H1 (cell line): Measurements from ENCODE around the gene PAX5. TPM values are rescaled to one million over a fixed set of nuclear protein-coding genes. Genes with fewer than 3 reads are reported as not detected.

Source experiments
- CTCF ChIA-PET: fragments of 300-600 bp; sonication (Branson Sonifier 250); formaldehyde crosslinking; loops from one replicate; lab custom pipeline; 2021; ENCODE audit not compliant: partially characterized antibody; lab: Charles Lee
- POLR2A ChIA-PET: fragments of 300-600 bp; sonication (Branson Sonifier 250); formaldehyde crosslinking; loops from one replicate; lab custom pipeline; 2021; ENCODE audit warnings: inconsistent platforms; ENCODE audit not compliant: partially characterized antibody; lab: Charles Lee
- DNase-seq, 2 experiments: peaks; one replicate each; pipeline versions ENCODE4 v3.0.0 to v3.0.0-alpha.2; 2010 to 2022; ENCODE audit warnings: low spot score in 2 of 2, low read depth in 1 of 2, mixed read lengths in 1 of 2
- FAIRE-seq: peaks from 2 replicates; lab custom pipeline; 2011; peaks lifted over from hg19 to GRCh38; lab: Jason Lieb, UNC
- H2AFZ ChIP-seq: 2 replicates; pipeline ENCODE4 v1.8.1; 2012; ENCODE audit warnings: low read length, inconsistent platforms
- H2AK5ac ChIP-seq: 2 replicates; pipeline ENCODE4 v1.6.1; 2013; ENCODE audit warnings: low read depth, low read length
- H2BK120ac ChIP-seq: replicated peaks from 2 replicates; pipeline ENCODE3; 2013; ENCODE audit warnings: low read depth, low read length, inconsistent platforms
- H2BK12ac ChIP-seq: 2 replicates; pipeline ENCODE4 v1.6.1; 2013; ENCODE audit warnings: low read depth, low read length
- H2BK15ac ChIP-seq: 2 replicates; pipeline ENCODE4 v1.6.1; 2013; ENCODE audit warnings: low read length
- H2BK20ac ChIP-seq: 2 replicates; pipeline ENCODE4 v1.6.1; 2013; ENCODE audit warnings: low read length
- H2BK5ac ChIP-seq: 2 replicates; pipeline ENCODE4 v1.6.1; 2013; ENCODE audit warnings: low read depth, low read length
- H3K14ac ChIP-seq: 2 replicates; pipeline ENCODE4 v1.6.1; 2013; ENCODE audit warnings: inconsistent platforms; ENCODE audit not compliant: insufficient read length
- H3K18ac ChIP-seq: 2 replicates; pipeline ENCODE4 v1.6.1; 2013; ENCODE audit warnings: low read length; ENCODE audit errors: extremely low read depth
- H3K23ac ChIP-seq: 2 replicates; pipeline ENCODE4 v1.6.1; 2013; ENCODE audit warnings: inconsistent platforms; ENCODE audit not compliant: insufficient read length
- H3K23me2 ChIP-seq: 2 replicates; pipeline ENCODE4 v1.6.1; 2013; ENCODE audit warnings: low read depth, low read length
- H3K27ac ChIP-seq: 2 replicates; pipeline ENCODE4 v1.6.1; 2011; ENCODE audit warnings: low read depth, low read length, inconsistent platforms
- H3K27me3 ChIP-seq, 4 experiments: replicated peaks in 1 of 4; 1 replicate in 1 of 4; 2 replicates in 3 of 4; pipeline versions ENCODE4 v1.6.1 to v1.8.1; 2011 to 2013; ENCODE audit warnings: low read length in 3 of 4, mild to moderate bottlenecking in 3 of 4, inconsistent platforms in 2 of 4, mixed read lengths in 2 of 4, moderate library complexity in 1 of 4; ENCODE audit not compliant: control insufficient read depth in 3 of 4, insufficient read depth in 3 of 4; ENCODE audit errors: extremely low read depth in 1 of 4
- H3K36me3 ChIP-seq, 4 experiments: 2 replicates each; pipeline versions ENCODE4 v1.6.1 to v1.8.1; 2011 to 2013; ENCODE audit warnings: mild to moderate bottlenecking in 4 of 4, low read length in 3 of 4, moderate library complexity in 2 of 4, control low read depth in 1 of 4, inconsistent platforms in 1 of 4; ENCODE audit not compliant: insufficient read depth in 4 of 4, control insufficient read depth in 2 of 4
- H3K4ac ChIP-seq: replicated peaks from 2 replicates; pipeline ENCODE3; 2013; ENCODE audit warnings: low read length, low read depth, mixed read lengths, inconsistent platforms; ENCODE audit not compliant: insufficient read length
- H3K4me1 ChIP-seq, 4 experiments: replicated peaks in 1 of 4; 1 replicate in 1 of 4; 2 replicates in 3 of 4; pipeline versions ENCODE4 v1.6.1 to v1.8.1; 2011 to 2013; ENCODE audit warnings: low read length in 3 of 4, inconsistent platforms in 2 of 4, mixed read lengths in 1 of 4; ENCODE audit not compliant: insufficient read depth in 4 of 4, control insufficient read depth in 3 of 4
- H3K4me2 ChIP-seq, 2 experiments: 2 replicates each; pipeline versions ENCODE4 v1.6.1 to v1.8.1; 2011 to 2013; ENCODE audit warnings: low read depth in 2 of 2, low read length in 2 of 2, control low read depth in 1 of 2, inconsistent platforms in 1 of 2, mild to moderate bottlenecking in 1 of 2; ENCODE audit not compliant: insufficient read depth in 1 of 2
- H3K4me3 ChIP-seq, 4 experiments: fragments of 200-600, 300-600 bp in 1 of 4; sonication (generic), shearing (Covaris generic), sonication (Bioruptor Twin) in 1 of 4; 2 replicates each; pipeline versions ENCODE4 v1.5.1 to v1.8.1; 2011 to 2016; ENCODE audit warnings: low read length in 4 of 4, low read depth in 3 of 4, control low read depth in 2 of 4, inconsistent platforms in 2 of 4, mild to moderate bottlenecking in 2 of 4, mixed read lengths in 1 of 4, moderate library complexity in 1 of 4; ENCODE audit not compliant: insufficient read depth in 2 of 4; ENCODE audit errors: extremely low read depth in 1 of 4
- H3K56ac ChIP-seq: replicated peaks from 2 replicates; pipeline ENCODE3; 2013; ENCODE audit warnings: low read depth, mild to moderate bottlenecking, mixed read lengths, low read length, inconsistent platforms; ENCODE audit not compliant: insufficient read length
- H3K79me1 ChIP-seq: 2 replicates; pipeline ENCODE4 v1.6.1; 2013; ENCODE audit warnings: low read depth, low read length, control low read depth
- H3K79me2 ChIP-seq, 2 experiments: 2 replicates each; pipeline versions ENCODE4 v1.6.1 to v1.8.1; 2012 to 2013; ENCODE audit warnings: low read length in 2 of 2, mild to moderate bottlenecking in 2 of 2, inconsistent platforms in 1 of 2; ENCODE audit not compliant: insufficient read depth in 2 of 2, control insufficient read depth in 1 of 2
- H3K9ac ChIP-seq, 4 experiments: replicated peaks in 1 of 4; 1 replicate in 1 of 4; 2 replicates in 3 of 4; pipeline versions ENCODE4 v1.6.1 to v1.8.1; 2011 to 2013; ENCODE audit warnings: low read depth in 3 of 4, low read length in 3 of 4, control low read depth in 2 of 4, mild to moderate bottlenecking in 2 of 4, moderate library complexity in 2 of 4, inconsistent platforms in 1 of 4; ENCODE audit errors: extremely low read depth in 1 of 4
- H3K9me3 ChIP-seq, 2 experiments: 2 replicates each; pipeline versions ENCODE4 v1.6.1 to v1.8.1; 2012 to 2013; ENCODE audit warnings: mild to moderate bottlenecking in 2 of 2, moderate library complexity in 2 of 2, control low read depth in 1 of 2, inconsistent platforms in 1 of 2, low read depth in 1 of 2, low read length in 1 of 2, mixed read lengths in 1 of 2; ENCODE audit not compliant: insufficient read depth in 2 of 2
- H4K20me1 ChIP-seq, 2 experiments: replicated peaks in 1 of 2; 2 replicates each; pipeline versions ENCODE3 to v1.8.1; 2011 to 2013; ENCODE audit warnings: inconsistent platforms in 2 of 2, low read length in 2 of 2, mild to moderate bottlenecking in 1 of 2; ENCODE audit not compliant: insufficient read depth in 2 of 2, control insufficient read depth in 1 of 2
- H4K5ac ChIP-seq: 2 replicates; pipeline ENCODE4 v1.6.1; 2013; ENCODE audit warnings: low read length, low read depth, mixed read lengths, inconsistent platforms; ENCODE audit not compliant: insufficient read length
- H4K8ac ChIP-seq: 2 replicates; pipeline ENCODE4 v1.8.0; 2013; ENCODE audit warnings: mild to moderate bottlenecking, moderate library complexity, low read length, inconsistent platforms; ENCODE audit not compliant: insufficient read depth; ENCODE audit errors: extremely low read depth
- H4K91ac ChIP-seq: replicated peaks from 2 replicates; pipeline ENCODE3; 2013; ENCODE audit warnings: low read length, mixed read lengths, inconsistent platforms; ENCODE audit not compliant: insufficient read length
- CREB1 ChIP-seq: IDR thresholded peaks from 2 replicates; pipeline ENCODE4 v1.6.1; 2012; ENCODE audit warnings: inconsistent platforms
- JUN ChIP-seq: IDR thresholded peaks from 2 replicates; pipeline ENCODE4 v1.6.1; 2011; ENCODE audit warnings: low read depth, mild to moderate bottlenecking, improper control_type of control experiment, low read length
- MAX ChIP-seq: IDR thresholded peaks from 2 replicates; pipeline ENCODE4 v1.6.1; 2012; ENCODE audit warnings: inconsistent platforms
- NRF1 ChIP-seq: IDR thresholded peaks from 2 replicates; pipeline ENCODE4 v1.6.1; 2011; ENCODE audit warnings: mild to moderate bottlenecking, low read depth, low read length, improper control_type of control experiment
- POLR2AphosphoS5 ChIP-seq: IDR thresholded peaks from 2 replicates; pipeline ENCODE4 v1.6.1; 2011; ENCODE audit warnings: low read depth, low read length
- RNF2 ChIP-seq: fragments of 200-900, 300-1000 bp; sonication (generic); IDR thresholded peaks from 2 replicates; pipeline ENCODE4 v1.7.1; 2016; ENCODE audit warnings: borderline replicate concordance, low read depth, mild to moderate bottlenecking, antibody characterized with exemption, low read length; ENCODE audit not compliant: poor library complexity, severe bottlenecking; ENCODE audit errors: missing control alignments
- TAF1 ChIP-seq: IDR thresholded peaks from 2 replicates; pipeline ENCODE4 v1.6.1; 2011; ENCODE audit warnings: mild to moderate bottlenecking, low read depth, low read length
- TEAD4 ChIP-seq: IDR thresholded peaks from 2 replicates; pipeline ENCODE4 v1.6.1; 2012; ENCODE audit warnings: low read depth, low read length, inconsistent platforms, mixed read lengths
- WGBS, 2 experiments: shearing (Covaris generic) in 1 of 2; methylation state at CpG; one replicate each; pipeline versions ENCODE4 v1.1.6 to v1.1.7; 2013 to 2015; ENCODE audit warnings: low lambda C conversion rate in 2 of 2, mixed read lengths in 2 of 2, inconsistent platforms in 1 of 2, low coverage in 1 of 2, missing lambda C conversion rate in 1 of 2; ENCODE audit not compliant: insufficient replicate concordance in 2 of 2, insufficient coverage in 1 of 2, insufficient read length in 1 of 2; ENCODE audit errors: extremely low coverage in 1 of 2, missing lambda C conversion rate in 1 of 2; 5-methylcytosine and 5-hydroxymethylcytosine counted together
- polyA plus RNA-seq, 7 experiments: library from polyadenylated mRNA; depleted of rRNA in 3 of 7; stranded (reverse) in 5 of 7; unstranded in 2 of 7; fragments of >200 nt in 5 of 7; fragments of 200-250 nt in 2 of 7; gene quantifications; 1 replicate in 5 of 7; 2 replicates in 1 of 7; 4 replicates in 1 of 7; pipeline versions ENCODE4 v1.2.1 to v1.2.3, GENCODE V29; 2011 to 2013; ENCODE audit warnings: missing spikeins in 2 of 7, mixed read lengths in 2 of 7
- total RNA-seq: library from RNA; stranded (reverse); fragmentation: NEBNext Ultra II Directional; extraction: Animal tissue kit (Norgen Biotek cat#: 25700); gene quantifications from 2 replicates; pipeline ENCODE4 v1.2.1, GENCODE V29; 2021

The PAX5 gene
- total and polyA plus RNA-seq, 2 of the 8 experiments (the other 6 are each of a cell fraction or from before 2014, with no cell fraction given): 0.29 to 0.43 TPM

GRCh38 chr9:36874921-36875320, 159.1 kb downstream of the PAX5 start:
- no peak overlapping the region for H2AFZ ChIP-seq
- POLR2A ChIA-PET: interaction anchor here (1.4 kb wide), 1 partner anchor 114 kb away, joined by 3 read pairs; no protein-coding TSS in a partner anchor
- no peaks in the 10 kb centered on the region for H3K36me3 ChIP-seq
- no peak overlapping the region for H2BK12ac ChIP-seq
- no peak overlapping the region for H4K5ac ChIP-seq
- no peak overlapping the region for H3K23ac ChIP-seq
- TF ChIP-seq MAX (no peak), POLR2AphosphoS5 (no peak), CREB1 (no peak), TEAD4 (no peak), TAF1 (no peak), JUN (no peak), RNF2 (no peak), NRF1 (no peak)
- TF ChIP-seq, all 59 proteins: peak for 0
- H4K91ac ChIP-seq: no peak overlapping the region
- no peak overlapping the region for H3K56ac ChIP-seq
- no peak overlapping the region; the same call in 1 of the 2 replicates for H3K18ac ChIP-seq
- H3K14ac ChIP-seq: no peak overlapping the region
- no peak overlapping the region for H2BK5ac ChIP-seq
- H2BK120ac ChIP-seq: no peak overlapping the region
- H3K4me3 ChIP-seq: no peak overlapping the region
- no peak overlapping the region for H2BK15ac ChIP-seq
- peaks cover 0 to 3% of the 10 kb centered on the region in 2 experiments for H4K20me1 ChIP-seq
- H3K9ac ChIP-seq: no peak overlapping the region
- WGBS, 2 experiments: 93% methylated on average over 6 of the region's 6 CpGs; no CpG with 5 or more reads in 1 of the 2 experiments
- DNase-seq (no peak), FAIRE-seq (no peak)
- no peak overlapping the region for H3K4me2 ChIP-seq
- H3K27me3 ChIP-seq: peaks cover 0 to 2% (median 0%) of the 10 kb centered on the region in 4 experiments; a peak in 1 of 7 replicates
- H2BK20ac ChIP-seq: no peak overlapping the region
- H3K27ac ChIP-seq: no peak overlapping the region
- H2AK5ac ChIP-seq: no peak overlapping the region
- no peak overlapping the region for H3K4ac ChIP-seq
- no peaks in the 10 kb centered on the region for H3K4me1 ChIP-seq
- H4K8ac ChIP-seq: no peak overlapping the region
- H3K23me2 ChIP-seq: peaks cover 1% of the 10 kb centered on the region; the same call in 1 of the 2 replicates
- H3K79me1 ChIP-seq: no peaks in the 10 kb centered on the region
- CTCF ChIA-PET: interaction anchor here (0.7 to 27.2 kb wide), 25 partner anchors 9 to 536 kb away, joined by 3 to 657 read pairs (median 4); no protein-coding TSS in a partner anchor
- H3K9me3 ChIP-seq: peaks cover 0 to 4% of the 10 kb centered on the region in 2 experiments; a peak in 2 of 4 replicates
- no peaks in the 10 kb centered on the region for H3K79me2 ChIP-seq
